ENCODE data around the gene RABGAP1. TPM values are rescaled to one million over a fixed set of nuclear protein-coding genes. Genes with fewer than 3 reads are reported as not detected.

The RABGAP1 gene
- total RNA-seq, 2 experiments from 2014 or later, result 19.8 to 22.0 TPM

DNA sequence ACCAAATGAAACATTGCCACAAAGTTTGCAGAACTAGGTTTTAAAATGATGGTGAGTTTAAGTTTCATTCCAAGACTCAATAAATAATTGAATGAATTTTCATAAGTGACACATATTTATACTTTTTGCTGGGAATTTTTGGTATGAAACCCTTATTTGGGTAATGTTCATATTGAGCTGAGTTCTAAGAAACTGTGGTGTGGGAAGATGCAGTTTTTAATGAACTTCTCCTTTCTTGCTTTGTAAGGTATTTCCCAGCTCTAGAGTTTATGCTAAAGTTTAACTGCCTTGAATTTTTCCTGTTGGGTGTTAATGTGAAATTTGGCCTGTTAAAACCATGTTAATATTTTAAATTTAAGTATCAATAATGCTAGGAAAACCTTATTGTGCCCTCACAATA lies 15.1 kb downstream of the RABGAP1 start:
- POLR2A ChIA-PET, result no interaction called here

DNA sequence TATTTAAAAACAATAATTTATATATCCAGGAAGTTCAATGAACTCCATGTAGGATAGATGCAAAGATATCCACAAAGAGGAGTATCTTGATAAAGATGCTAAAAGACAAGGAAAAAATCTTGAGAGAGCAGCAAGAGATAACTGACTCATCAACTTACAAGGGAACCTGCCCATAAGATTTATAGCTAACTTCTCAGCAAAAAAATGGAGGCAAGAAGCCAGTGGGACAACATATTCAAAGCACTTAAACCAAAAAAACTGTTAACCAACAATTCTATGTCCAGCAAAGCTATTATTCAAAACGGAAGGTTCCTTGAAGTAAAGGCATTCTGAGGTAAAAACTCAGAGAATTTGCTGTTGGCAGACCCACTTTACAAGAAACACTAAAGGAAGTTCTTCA lies 20.3 kb downstream of the RABGAP1 start:
- DNase-seq, result no peak
- H3K27ac Mint-ChIP-seq, result no peak overlapping the region
- ATAC-seq, result no peak
- TF ChIP-seq, protein P1, sequence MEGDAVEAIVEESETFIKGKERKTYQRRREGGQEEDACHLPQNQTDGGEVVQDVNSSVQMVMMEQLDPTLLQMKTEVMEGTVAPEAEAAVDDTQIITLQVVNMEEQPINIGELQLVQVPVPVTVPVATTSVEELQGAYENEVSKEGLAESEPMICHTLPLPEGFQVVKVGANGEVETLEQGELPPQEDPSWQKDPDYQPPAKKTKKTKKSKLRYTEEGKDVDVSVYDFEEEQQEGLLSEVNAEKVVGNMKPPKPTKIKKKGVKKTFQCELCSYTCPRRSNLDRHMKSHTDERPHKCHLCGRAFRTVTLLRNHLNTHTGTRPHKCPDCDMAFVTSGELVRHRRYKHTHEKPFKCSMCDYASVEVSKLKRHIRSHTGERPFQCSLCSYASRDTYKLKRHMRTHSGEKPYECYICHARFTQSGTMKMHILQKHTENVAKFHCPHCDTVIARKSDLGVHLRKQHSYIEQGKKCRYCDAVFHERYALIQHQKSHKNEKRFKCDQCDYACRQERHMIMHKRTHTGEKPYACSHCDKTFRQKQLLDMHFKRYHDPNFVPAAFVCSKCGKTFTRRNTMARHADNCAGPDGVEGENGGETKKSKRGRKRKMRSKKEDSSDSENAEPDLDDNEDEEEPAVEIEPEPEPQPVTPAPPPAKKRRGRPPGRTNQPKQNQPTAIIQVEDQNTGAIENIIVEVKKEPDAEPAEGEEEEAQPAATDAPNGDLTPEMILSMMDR (IDR thresholded peaks at IDR 0.05), result no peak
- intact Hi-C loops (cut with micrococcal nuclease), result no loop called here
- H3K4me1 Mint-ChIP-seq (ENCODE audit: low read depth), result peaks cover 4% of the 10 kb centered on the region
- CTCF ChIA-PET, result no interaction called here
- peaks cover 8% of the 10 kb centered on the region for H3K9me3 Mint-ChIP-seq
- H3K36me3 Mint-ChIP-seq (ENCODE audit: low read depth), result peaks cover 28% of the 10 kb centered on the region
- POLR2A ChIA-PET, result interaction anchor here (0.7 kb wide), 1 partner anchor 613 kb away, joined by 4 read pairs; no protein-coding TSS in a partner anchor
- no peaks in the 10 kb centered on the region for H3K27me3 Mint-ChIP-seq
- H3K4me3 Mint-ChIP-seq, result no peak overlapping the region

More for the DNA sequence above, 15.1 kb downstream of the RABGAP1 start:
- TF ChIP-seq, protein P1 (IDR thresholded peaks at IDR 0.05), result no peak
- H3K4me3 Mint-ChIP-seq, result no peak overlapping the region
- CTCF ChIA-PET, result no interaction called here
- intact Hi-C loops (cut with micrococcal nuclease), result no loop called here
- H3K9me3 Mint-ChIP-seq, result peaks cover 8% of the 10 kb centered on the region
- peaks cover 22% of the 10 kb centered on the region for H3K4me1 Mint-ChIP-seq (ENCODE audit: low read depth)
- DNase-seq, result no peak
- H3K27ac Mint-ChIP-seq, result no peak overlapping the region
- H3K36me3 Mint-ChIP-seq (ENCODE audit: low read depth), result peaks cover 22% of the 10 kb centered on the region
- H3K27me3 Mint-ChIP-seq, result no peaks in the 10 kb centered on the region
- no peak for ATAC-seq

DNA sequence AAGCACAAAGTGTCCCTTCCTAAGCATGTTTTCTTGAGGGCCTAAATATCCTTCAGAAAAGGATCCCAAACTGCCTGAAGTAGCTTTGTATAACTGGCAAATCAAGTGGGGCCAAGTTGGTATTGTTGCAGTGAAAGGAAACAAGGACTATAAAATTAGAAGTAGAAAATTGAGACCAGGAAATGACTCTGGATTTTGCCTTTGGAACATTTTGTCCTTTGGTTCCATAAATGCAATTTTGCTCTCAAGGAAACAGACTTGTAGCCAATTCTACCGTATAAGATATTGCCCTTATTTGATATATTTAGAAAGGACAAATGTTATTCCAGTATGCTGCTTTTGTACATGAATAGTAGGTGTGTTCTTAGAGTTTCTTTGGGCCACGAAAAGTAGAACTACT lies 34.4 kb downstream of the RABGAP1 start:
- Mint-ChIP-seq H3K36me3 (ENCODE audit: low read depth) (peaks cover 9% of the 10 kb centered on the region), H3K4me1 (ENCODE audit: low read depth) (peaks cover 3% of the 10 kb centered on the region), H3K27me3 (no peaks in the 10 kb centered on the region), H3K9me3 (no peaks in the 10 kb centered on the region), H3K4me3 (no peak overlapping the region), H3K27ac (no peak overlapping the region)
- ChIA-PET POLR2A (interaction anchor here (1.2 kb wide), 1 partner anchor 379 kb away, joined by 3 read pairs; no protein-coding TSS in a partner anchor), CTCF (interaction anchor here (1.5 kb wide), 1 partner anchor 15 kb away, joined by 4 read pairs; no protein-coding TSS in a partner anchor)
- intact Hi-C loops (cut with micrococcal nuclease), result no loop called here
- TF ChIP-seq, protein P1 (IDR thresholded peaks at IDR 0.05), result no peak
- ATAC-seq (no peak), DNase-seq (no peak)

DNA sequence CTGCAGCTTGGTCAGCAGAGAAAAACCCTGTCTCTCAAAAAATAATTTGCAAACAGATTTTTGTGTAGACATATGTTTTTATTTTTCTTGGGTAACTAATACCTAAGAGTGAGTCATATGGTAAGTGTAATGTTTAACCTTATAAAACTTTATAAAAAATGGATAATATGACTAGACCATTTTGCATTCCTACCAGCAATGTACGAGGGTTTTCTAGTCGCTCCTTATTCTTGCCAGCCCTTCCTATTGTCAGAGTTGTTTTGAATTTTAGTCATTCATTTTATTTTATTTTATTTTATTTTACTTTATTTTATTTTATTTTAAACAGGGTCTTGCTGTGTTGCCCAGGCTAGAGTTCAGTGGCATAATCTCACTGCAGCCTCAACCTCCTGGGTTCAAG lies 37.8 kb downstream of the RABGAP1 start:
- Mint-ChIP-seq H3K4me1 (ENCODE audit: low read depth) (peaks cover 3% of the 10 kb centered on the region), H3K36me3 (ENCODE audit: low read depth) (peaks cover 3% of the 10 kb centered on the region), H3K27ac (no peak overlapping the region), H3K27me3 (no peaks in the 10 kb centered on the region), H3K4me3 (no peak overlapping the region), H3K9me3 (no peaks in the 10 kb centered on the region)
- no peak for ATAC-seq
- TF ChIP-seq, protein P1 (IDR thresholded peaks at IDR 0.05), result no peak
- CTCF ChIA-PET, result no interaction called here
- POLR2A ChIA-PET, result no interaction called here
- no peak for DNase-seq
- intact Hi-C loops (cut with micrococcal nuclease), result no loop called here

DNA sequence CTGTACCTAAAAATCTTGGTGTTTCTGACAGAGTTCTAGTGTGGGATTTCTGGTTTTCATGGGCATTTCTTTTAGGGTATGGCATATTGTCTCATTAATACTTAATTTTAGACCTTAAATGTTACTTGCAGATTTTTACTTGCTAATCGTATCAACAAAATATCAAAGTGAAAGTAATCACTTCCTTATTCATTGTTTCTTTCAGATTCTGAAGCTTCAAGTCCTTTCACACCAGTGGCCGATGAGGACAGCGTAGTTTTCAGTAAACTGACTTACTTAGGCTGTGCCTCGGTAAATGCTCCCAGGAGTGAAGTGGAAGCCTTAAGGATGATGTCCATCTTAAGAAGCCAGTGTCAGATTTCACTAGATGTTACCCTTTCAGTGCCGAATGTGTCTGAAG lies 45.2 kb downstream of the RABGAP1 start:
- CTCF ChIA-PET, result interaction anchor here (0.9 kb wide), 1 partner anchor 364 kb away, joined by 3 read pairs; no protein-coding TSS in a partner anchor

More for the DNA sequence above, 45.2 kb downstream of the RABGAP1 start:
- intact Hi-C loops (cut with micrococcal nuclease), result no loop called here
- H3K27me3 Mint-ChIP-seq, result no peaks in the 10 kb centered on the region
- H3K27ac Mint-ChIP-seq, result no peak overlapping the region
- DNase-seq, result no peak
- TF ChIP-seq, protein P1 (IDR thresholded peaks at IDR 0.05), result no peak
- H3K36me3 Mint-ChIP-seq (ENCODE audit: low read depth), result peaks cover 6% of the 10 kb centered on the region
- no peak for ATAC-seq
- H3K4me1 Mint-ChIP-seq (ENCODE audit: low read depth), result peaks cover 4% of the 10 kb centered on the region
- POLR2A ChIA-PET, result no interaction called here
- H3K4me3 Mint-ChIP-seq, result no peak overlapping the region
- H3K9me3 Mint-ChIP-seq, result no peaks in the 10 kb centered on the region
